RWPE1 (cell line): Measurements from ENCODE around the gene METTL25B.
A peak's percentile ranks its signal among the peaks of the same experiment; 100 is the strongest.

ENCODE experiments used
- CTCF ChIA-PET: fragments of 350-600 bp; sonication (Branson Sonifier 250); formaldehyde crosslinking; extraction: SDS; loops from one replicate; lab custom pipeline; 2021; lab: Yijun Ruan, JAX
- POLR2A ChIA-PET: fragments of 400-600 bp; formaldehyde crosslinking; extraction: SDS; loops from one replicate; lab custom pipeline; 2020; ENCODE audit warnings: antibody characterized with exemption; ENCODE audit not compliant: low non-redundant PET; lab: Yijun Ruan, JAX
- DNase-seq: peaks from one replicate; pipeline ENCODE4 v3.0.0; 2012; ENCODE audit warnings: low spot score
- H3K27ac ChIP-seq: fragments of 450-650 bp; 2 replicates; pipeline ENCODE4 v1.5.1; 2017
- TF ChIP-seq, protein P1 (sequence below): fragments of 450-650 bp; conservative IDR thresholded peaks from 2 replicates; pipeline ENCODE4 v1.5.1; 2017; ENCODE audit warnings: low read depth, mild to moderate bottlenecking

METTL25B gene

DNA sequence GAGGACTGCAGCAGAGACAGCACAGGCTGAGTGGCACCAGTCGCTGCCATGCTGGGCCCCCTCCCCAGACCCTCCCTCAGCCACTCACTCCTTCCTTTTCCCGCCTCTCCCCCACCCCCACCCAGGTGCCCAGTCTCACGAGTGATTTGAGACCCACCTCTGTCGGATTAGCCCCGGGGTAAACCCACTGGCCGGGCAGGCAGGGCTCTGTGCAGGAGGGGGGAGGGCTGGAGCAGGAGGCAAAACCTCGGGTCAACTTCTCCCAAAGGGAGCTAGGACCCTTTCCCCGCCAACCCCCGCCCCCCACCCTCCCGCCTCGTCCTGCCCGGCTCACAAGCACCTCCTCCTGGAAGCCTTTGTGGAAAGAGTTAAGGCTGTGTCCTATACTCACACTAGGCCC is 16.1 kb downstream of the METTL25B start:
- TF ChIP-seq, protein P1, sequence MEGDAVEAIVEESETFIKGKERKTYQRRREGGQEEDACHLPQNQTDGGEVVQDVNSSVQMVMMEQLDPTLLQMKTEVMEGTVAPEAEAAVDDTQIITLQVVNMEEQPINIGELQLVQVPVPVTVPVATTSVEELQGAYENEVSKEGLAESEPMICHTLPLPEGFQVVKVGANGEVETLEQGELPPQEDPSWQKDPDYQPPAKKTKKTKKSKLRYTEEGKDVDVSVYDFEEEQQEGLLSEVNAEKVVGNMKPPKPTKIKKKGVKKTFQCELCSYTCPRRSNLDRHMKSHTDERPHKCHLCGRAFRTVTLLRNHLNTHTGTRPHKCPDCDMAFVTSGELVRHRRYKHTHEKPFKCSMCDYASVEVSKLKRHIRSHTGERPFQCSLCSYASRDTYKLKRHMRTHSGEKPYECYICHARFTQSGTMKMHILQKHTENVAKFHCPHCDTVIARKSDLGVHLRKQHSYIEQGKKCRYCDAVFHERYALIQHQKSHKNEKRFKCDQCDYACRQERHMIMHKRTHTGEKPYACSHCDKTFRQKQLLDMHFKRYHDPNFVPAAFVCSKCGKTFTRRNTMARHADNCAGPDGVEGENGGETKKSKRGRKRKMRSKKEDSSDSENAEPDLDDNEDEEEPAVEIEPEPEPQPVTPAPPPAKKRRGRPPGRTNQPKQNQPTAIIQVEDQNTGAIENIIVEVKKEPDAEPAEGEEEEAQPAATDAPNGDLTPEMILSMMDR: no peak
- ChIA-PET POLR2A (no interaction called here), CTCF (interaction anchor here (0.5 kb wide), 1 partner anchor 377 kb away, joined by 5 read pairs; no protein-coding TSS in a partner anchor)
- H3K27ac ChIP-seq: peak overlapping the region; percentile 74
- DNase-seq: no peak

DNA sequence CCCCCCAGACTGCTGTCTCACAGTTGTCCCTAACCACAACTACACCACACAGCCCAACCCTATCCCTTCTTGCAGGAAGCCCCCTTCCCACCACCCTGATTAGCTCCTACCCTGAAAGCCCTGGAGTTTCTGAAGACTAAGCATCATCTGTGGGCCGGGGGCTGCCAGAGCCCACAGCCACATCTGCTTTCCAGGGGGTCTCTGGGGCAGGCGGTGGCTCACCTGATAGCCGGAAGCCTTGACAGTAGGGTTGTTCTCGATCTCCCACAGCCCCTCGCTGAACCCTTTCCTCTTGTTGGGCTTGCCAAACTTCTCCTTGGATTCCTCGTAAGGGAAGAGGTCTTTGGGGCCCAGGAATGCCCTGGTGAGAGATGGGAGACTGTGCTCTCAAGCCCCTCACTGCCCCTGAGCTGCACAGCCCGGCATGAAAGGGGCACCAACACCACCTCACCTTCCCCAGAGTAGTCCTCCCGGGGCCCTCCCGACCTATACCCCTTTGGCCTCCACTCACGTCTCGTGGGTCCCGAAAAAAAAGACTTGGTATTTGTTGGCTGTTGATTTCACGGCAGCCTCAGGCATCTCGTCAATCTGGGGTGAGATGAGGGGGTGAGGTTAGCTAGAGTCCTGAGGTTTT is 16.6 kb downstream of the METTL25B start:
- TF ChIP-seq, protein P1: no peak
- CTCF ChIA-PET: no interaction called here
- no peak for DNase-seq
- peak overlapping the region; percentile 74 for H3K27ac ChIP-seq
- POLR2A ChIA-PET: no interaction called here

DNA sequence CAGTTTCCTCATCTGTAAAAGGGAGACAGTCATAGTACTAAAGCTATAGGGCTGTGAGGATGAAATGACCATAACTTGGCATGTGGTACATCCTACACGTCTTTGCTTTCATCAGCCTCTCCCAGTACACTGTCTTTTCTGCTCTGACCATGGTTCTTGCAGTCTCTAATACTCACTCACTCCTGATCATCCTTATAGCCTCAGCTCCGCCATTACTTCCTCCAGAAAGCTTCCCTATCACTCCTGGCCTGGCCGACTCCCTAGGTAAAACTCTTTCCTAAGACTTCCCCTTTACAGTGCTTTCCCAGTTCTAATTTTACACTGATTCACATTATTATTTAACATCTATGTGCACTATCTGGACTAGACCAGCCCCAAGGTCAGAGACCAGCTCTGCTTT is 17.6 kb downstream of the METTL25B start:
- no peak for DNase-seq
- ChIA-PET CTCF (interaction anchor here (0.8 kb wide), 1 partner anchor 181 kb away, joined by 3 read pairs; no protein-coding TSS in a partner anchor), POLR2A (no interaction called here)
- TF ChIP-seq, protein P1: no peak
- H3K27ac ChIP-seq: peak overlapping the region; percentile 99

DNA sequence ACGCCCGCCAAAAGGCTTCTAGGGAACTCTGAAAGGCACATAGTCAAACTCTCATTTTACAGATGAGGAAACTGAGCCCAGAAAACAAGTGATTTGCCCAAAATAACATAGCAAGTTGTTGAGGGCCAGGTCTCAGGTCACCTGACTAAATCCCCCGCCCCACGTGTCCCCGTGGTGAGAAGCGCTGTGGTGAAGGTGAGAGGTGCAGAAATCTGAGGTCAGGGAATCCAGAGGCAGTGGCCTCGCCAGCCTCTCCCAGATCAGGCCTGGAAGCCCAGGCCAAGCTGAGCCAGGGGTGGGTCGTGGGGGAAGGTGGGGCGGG is 18.1 kb downstream of the METTL25B start:
- TF ChIP-seq, protein P1: no peak
- H3K27ac ChIP-seq: peak overlapping the region; percentile 99
- POLR2A ChIA-PET: no interaction called here
- DNase-seq: no peak
- CTCF ChIA-PET: interaction anchor here (0.8 kb wide), 1 partner anchor 181 kb away, joined by 3 read pairs; no protein-coding TSS in a partner anchor

DNA sequence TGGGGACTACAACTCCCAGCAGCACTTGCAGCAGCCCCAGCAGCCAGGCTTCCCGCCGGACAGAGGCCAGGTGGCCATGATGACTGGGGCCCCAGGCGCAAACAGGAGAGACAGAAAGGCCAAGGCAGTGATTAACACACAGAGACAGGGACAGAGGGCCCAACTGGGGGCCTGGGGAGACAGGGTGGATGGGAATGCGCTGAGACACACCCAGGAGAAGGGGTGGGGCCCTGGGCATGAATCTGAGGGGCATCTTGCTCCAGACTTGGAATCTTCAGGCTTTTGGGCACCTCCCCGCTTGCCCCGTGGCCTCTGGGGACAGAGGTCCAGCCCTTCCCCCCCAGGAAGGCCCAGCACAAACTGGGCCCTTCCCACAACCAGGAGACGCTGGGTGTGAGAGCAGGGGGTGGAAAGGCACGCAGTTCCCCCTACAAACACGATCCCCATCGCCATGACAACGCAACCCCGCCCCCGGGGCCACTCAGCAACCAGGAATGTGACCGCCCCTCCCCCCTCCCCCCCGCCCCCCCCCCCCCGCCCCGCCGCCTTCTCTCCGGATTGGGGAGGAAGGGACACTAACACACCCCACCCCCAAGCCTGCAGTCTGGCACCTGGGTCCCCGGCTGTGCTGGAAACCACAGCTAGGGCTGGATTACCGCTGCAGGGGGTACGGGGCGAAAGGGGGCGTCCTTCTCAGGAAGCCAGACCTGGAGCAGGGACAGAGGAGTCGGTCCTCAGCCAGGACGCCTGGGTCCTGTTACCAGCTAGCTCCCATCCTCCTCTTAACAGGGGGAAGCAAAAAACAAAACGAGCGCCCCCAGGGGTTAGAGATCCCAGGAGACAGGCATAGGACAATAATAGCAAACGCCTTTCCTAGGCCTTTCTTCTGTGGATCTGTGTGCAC is 18.7 kb downstream of the METTL25B start:
- H3K27ac ChIP-seq: peak overlapping the region; percentile 99
- ChIA-PET CTCF (interaction anchor here (0.6 to 1.1 kb wide), 3 partner anchors 21 to 180 kb away, joined by 3 to 5 read pairs (median 3); partner anchors contain the start of gene GPATCH4), POLR2A (no interaction called here)
- DNase-seq: peak; percentile 92
- TF ChIP-seq, protein P1: no peak; the same call in 1 of the 2 replicates
